DND-41 (cell line): ENCODE measurements around the gene NPFF.

Source experiments
- CTCF ChIP-seq: IDR thresholded peaks from 2 replicates; pipeline ENCODE4 v1.5.1; 2012; ENCODE audit warnings: borderline replicate concordance, low read length, moderate library complexity, mild to moderate bottlenecking; ENCODE audit not compliant: poor library complexity, severe bottlenecking; ENCODE audit errors: extremely low read depth
- EZH2 ChIP-seq: IDR thresholded peaks from 3 replicates; pipeline ENCODE4 v1.6.1; 2012; ENCODE audit warnings: borderline replicate concordance, low read depth, mild to moderate bottlenecking, moderate library complexity, low read length, inconsistent platforms; ENCODE audit not compliant: severe bottlenecking

- TF ChIP-seq CTCF: no peak
- no peak for TF ChIP-seq EZH2
Measured at GRCh38 chr12:53459097-53459496, 48.2 kb downstream of the NPFF start.
